Gastrocnemius medialis (tissue), 4 donors: ENCODE data around the gene SUV39H2. TPM values are rescaled to one million over a fixed set of nuclear protein-coding genes. Genes with fewer than 3 reads are reported as not detected.
"Not testable (repeated sequence)": the region's sequence is repeated elsewhere in the genome, so short reads cannot be mapped to it uniquely, and the experiment has no call there.

Source experiments
- ATAC-seq, 2 donors: fragments of 150-250 bp; one replicate each; pipeline ENCODE4 v1.9.1; 2016
- DNase-seq, 2 donors: peaks; one replicate each; pipeline ENCODE4 v3.0.0-alpha.2; 2019
- H3K27ac ChIP-seq, 4 donors: fragments of 200-600 bp; sonication (generic); 1 replicate in 1 of 4; 2 replicates in 3 of 4; pipeline ENCODE4 v1.5.1; 2016 to 2018; ENCODE audit warnings: mild to moderate bottlenecking in 2 of 4, moderate library complexity in 1 of 4
- H3K27me3 ChIP-seq, 3 donors: fragments of 200-600 bp; sonication (generic) in 2 of 3; 1 replicate in 1 of 3; 2 replicates in 2 of 3; pipeline versions ENCODE4 v1.5.1 to v1.6.0; 2016 to 2019; ENCODE audit warnings: mild to moderate bottlenecking in 1 of 3, moderate library complexity in 1 of 3
- H3K36me3 ChIP-seq, 2 donors: fragments of 200-600 bp; sonication (generic) in 1 of 2; one replicate each; pipeline ENCODE4 v1.5.1; 2017 to 2018
- H3K4me1 ChIP-seq, 2 donors: fragments of 200-600 bp; sonication (generic) in 1 of 2; one replicate each; pipeline ENCODE4 v1.5.1; 2016 to 2017; ENCODE audit warnings: mild to moderate bottlenecking in 2 of 2
- H3K4me3 ChIP-seq, 4 donors: fragments of 200-600 bp; sonication (generic) in 3 of 4; 1 replicate in 1 of 4; 2 replicates in 3 of 4; pipeline ENCODE4 v1.5.1; 2016 to 2019; ENCODE audit warnings: mild to moderate bottlenecking in 2 of 4
- H3K9me3 ChIP-seq, 3 donors: fragments of 200-600 bp; sonication (generic) in 2 of 3; 1 replicate in 1 of 3; 2 replicates in 2 of 3; pipeline ENCODE4 v1.5.1; 2016 to 2019
- CTCF ChIP-seq, 5 experiments: fragments of 450-650 bp in 3 of 5; fragments of 200-600 bp in 2 of 5; sonication (generic) in 2 of 5; IDR thresholded peaks in 4 of 5; conservative IDR thresholded peaks in 1 of 5; 1 replicate in 4 of 5; 2 replicates in 1 of 5; pipeline ENCODE4 v1.5.1; 2016 to 2019; ENCODE audit warnings: antibody characterized with exemption in 5 of 5, mild to moderate bottlenecking in 3 of 5, moderate library complexity in 3 of 5
- POLR2A ChIP-seq, 2 donors: fragments of 450-650 bp; IDR thresholded peaks; one replicate each; pipeline ENCODE4 v1.6.1; 2017; ENCODE audit warnings: antibody characterized with exemption in 2 of 2, mild to moderate bottlenecking in 2 of 2, moderate library complexity in 2 of 2
- in situ Hi-C, 4 donors: fragments of 200-750 bp; cut with MboI; loops; one replicate each; pipeline versions ENCODE4 v1.15.0 to v1.8.0; 2017; ENCODE audit warnings: low sequenced_read_pairs in 4 of 4
- intact Hi-C: fragments of 100-400 bp; cut with DNase I; formaldehyde crosslinking; loops from one replicate; pipeline ENCODE4 v1.15.1; 2023; ENCODE audit warnings: low total_unique reads
- total RNA-seq, 4 donors: library from RNA; depleted of rRNA; stranded (reverse); fragments of >200 nt; gene quantifications; one replicate each; pipeline versions ENCODE4 v1.1.0 to v1.2.3, GENCODE V29; 2016

SUV39H2 gene
- total RNA-seq, 4 donors from 2014 or later, result 0.71 to 7.4 (median 5.0) TPM

- no peak for TF ChIP-seq CTCF (IDR thresholded peaks at IDR 0.05 in 4 of 5, conservative IDR thresholded peaks at IDR 0.05 in 1 of 5)
- TF ChIP-seq POLR2A (IDR thresholded peaks at IDR 0.05), result no peak
- DNase-seq (no peak), ATAC-seq (no peak)
- peaks cover 3 to 15% of the 10 kb centered on the region in 2 donors for H3K36me3 ChIP-seq
- no peak overlapping the region for H3K27ac ChIP-seq
- intact Hi-C loops, result no loop called here
- peaks cover 0 to 7% of the 10 kb centered on the region in 2 donors for H3K4me1 ChIP-seq
- no peak overlapping the region for H3K4me3 ChIP-seq
- H3K27me3 ChIP-seq, result no peaks in the 10 kb centered on the region
- H3K9me3 ChIP-seq, result no peaks in the 10 kb centered on the region
- in situ Hi-C loops, result no loop called here
Observed at GRCh38 chr10:14859043-14859442, 19.6 kb upstream of the SUV39H2 start.

- H3K4me3 ChIP-seq, result no peak overlapping the region
- in situ Hi-C loops, result no loop called here
- TF ChIP-seq POLR2A (IDR thresholded peaks at IDR 0.05) (no peak), CTCF (IDR thresholded peaks at IDR 0.05 in 4 of 5, conservative IDR thresholded peaks at IDR 0.05 in 1 of 5) (no peak)
- H3K9me3 ChIP-seq, result no peaks in the 10 kb centered on the region
- intact Hi-C loops, result no loop called here
- ATAC-seq (no peak), DNase-seq (no peak)
- H3K4me1 ChIP-seq, result peaks cover 0 to 7% of the 10 kb centered on the region in 2 donors
- peaks cover 3 to 15% of the 10 kb centered on the region in 2 donors for H3K36me3 ChIP-seq
- H3K27me3 ChIP-seq, result no peaks in the 10 kb centered on the region
- no peak overlapping the region for H3K27ac ChIP-seq
Observed at GRCh38 chr10:14859775-14860174, 18.9 kb upstream of the SUV39H2 start.

GRCh38 chr10:14860791-14861190 is 17.9 kb upstream of the SUV39H2 start:
- Histone ChIP-seq H3K27ac (no peak overlapping the region), H3K36me3 (peaks cover 3 to 15% of the 10 kb centered on the region in 2 donors)
- intact Hi-C loops, result no loop called here

GRCh38 chr10:14864466-14864865 is 14.2 kb upstream of the SUV39H2 start:
- in situ Hi-C loops, result not testable (repeated sequence)
- H3K36me3 ChIP-seq, result peaks cover 0 to 37% of the 10 kb centered on the region in 2 donors

More at GRCh38 chr10:14860791-14861190, 17.9 kb upstream of the SUV39H2 start:
- no peak for TF ChIP-seq POLR2A (IDR thresholded peaks at IDR 0.05)
- in situ Hi-C loops, result no loop called here
- ATAC-seq (no peak), DNase-seq (no peak)
- H3K9me3 ChIP-seq, result no peaks in the 10 kb centered on the region
- no peak overlapping the region for H3K4me3 ChIP-seq
- no peaks in the 10 kb centered on the region for H3K27me3 ChIP-seq
- peaks cover 0 to 7% of the 10 kb centered on the region in 2 donors for H3K4me1 ChIP-seq

GRCh38 chr10:14864871-14865270 is 13.8 kb upstream of the SUV39H2 start:
- intact Hi-C loops, H3K4me3 ChIP-seq, ATAC-seq, H3K9me3 ChIP-seq, H3K27ac ChIP-seq, H3K27me3 ChIP-seq, H3K4me1 ChIP-seq, DNase-seq, in situ Hi-C loops: not testable (repeated sequence)
- H3K36me3 ChIP-seq, result peaks cover 0 to 41% of the 10 kb centered on the region in 2 donors

More at GRCh38 chr10:14864466-14864865, 14.2 kb upstream of the SUV39H2 start:
- H3K27me3 ChIP-seq, H3K4me1 ChIP-seq, DNase-seq, H3K9me3 ChIP-seq, ATAC-seq, H3K4me3 ChIP-seq, H3K27ac ChIP-seq, intact Hi-C loops: not testable (repeated sequence)

GRCh38 chr10:14873090-14873760 is 5.4 kb upstream of the SUV39H2 start:
- DNase-seq, result no peak
- no peaks in the 10 kb centered on the region for H3K9me3 ChIP-seq
- peaks cover 0 to 21% of the 10 kb centered on the region in 2 donors for H3K36me3 ChIP-seq
- intact Hi-C loops, result no loop called here
- ATAC-seq, result no peak
- H3K27me3 ChIP-seq, result no peaks in the 10 kb centered on the region
- in situ Hi-C loops, result no loop called here
- peaks cover 19 to 25% of the 10 kb centered on the region in 2 donors for H3K4me1 ChIP-seq
- H3K4me3 ChIP-seq, result no peak overlapping the region
- H3K27ac ChIP-seq, result no peak overlapping the region
- no peak for TF ChIP-seq CTCF (IDR thresholded peaks at IDR 0.05 in 4 of 5, conservative IDR thresholded peaks at IDR 0.05 in 1 of 5)
- TF ChIP-seq POLR2A (IDR thresholded peaks at IDR 0.05), result no peak
